ENCODE data around the gene PRM3. TPM values are rescaled to one million over a fixed set of nuclear protein-coding genes. Genes with fewer than 3 reads are reported as not detected.

PRM3 gene
- total and polyA plus RNA-seq, 3 experiments from 2014 or later: not detected

- Mint-ChIP-seq H3K27ac (peak overlapping the region in 1 of 8 donors; percentile 29), H3K27me3 (peaks cover 5 to 6% of the 10 kb centered on the region in 2 donors), H3K4me3 (no peak overlapping the region), H3K4me1 (no peaks in the 10 kb centered on the region), H3K36me3 (no peaks in the 10 kb centered on the region), H3K9me3 (no peaks in the 10 kb centered on the region)
- ChIA-PET POLR2A (no interaction called here), CTCF (interaction anchor here (1.1 to 1.2 kb wide), 2 partner anchors 15 to 18 kb away, joined by 3 to 4 read pairs; partner anchors contain the start of gene SOCS1)
- H3K9me3 ChIP-seq (ENCODE audit: low read length): no peaks in the 10 kb centered on the region
- H3K4me1 ChIP-seq (ENCODE audit: insufficient read depth, low read length): no peaks in the 10 kb centered on the region
- no peak for DNase-seq
- H3K4me3 ChIP-seq (ENCODE audit: low read length): no peak overlapping the region
- no peaks in the 10 kb centered on the region for H3K27me3 ChIP-seq (ENCODE audit: insufficient read depth, low read length, poor library complexity, severe bottlenecking)
- H3K27ac ChIP-seq (ENCODE audit: low read depth, low read length): no peak overlapping the region
- H3K36me3 ChIP-seq (ENCODE audit: insufficient read depth, low read length): no peaks in the 10 kb centered on the region
Measured at GRCh38 chr16:11273721-11274324, 394 bp upstream of the PRM3 start.

DNA sequence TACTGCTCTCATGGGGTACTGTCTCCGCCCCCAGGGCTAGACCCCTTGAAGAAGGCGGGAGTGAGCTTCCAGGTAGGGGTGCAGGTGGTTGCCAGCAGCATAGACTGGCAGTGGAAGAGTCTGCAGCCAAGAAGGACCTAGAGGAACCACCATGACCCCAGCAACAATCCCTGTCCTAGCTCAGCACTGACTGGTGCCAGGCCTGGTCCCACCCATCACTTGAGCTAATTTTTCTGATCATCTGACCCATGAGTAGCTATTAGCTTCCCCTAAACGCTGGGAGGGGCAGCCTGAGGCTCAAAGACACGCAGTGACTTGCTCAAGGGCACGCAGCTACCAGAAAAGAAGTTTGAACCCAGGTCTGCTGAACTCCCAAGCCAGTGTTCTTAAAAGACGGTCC is 945 bp downstream of the PRM3 start:
- Mint-ChIP-seq H3K27ac (no peak overlapping the region), H3K27me3 (peaks cover 4 to 5% of the 10 kb centered on the region in 2 donors), H3K4me1 (no peaks in the 10 kb centered on the region), H3K36me3 (no peaks in the 10 kb centered on the region), H3K4me3 (no peak overlapping the region), H3K9me3 (no peaks in the 10 kb centered on the region)
- Histone ChIP-seq H3K27me3 (ENCODE audit: insufficient read depth, low read length, poor library complexity, severe bottlenecking) (no peaks in the 10 kb centered on the region), H3K9me3 (ENCODE audit: low read length) (no peaks in the 10 kb centered on the region), H3K27ac (ENCODE audit: low read depth, low read length) (no peak overlapping the region), H3K36me3 (ENCODE audit: insufficient read depth, low read length) (no peaks in the 10 kb centered on the region), H3K4me1 (ENCODE audit: insufficient read depth, low read length) (no peaks in the 10 kb centered on the region), H3K4me3 (ENCODE audit: low read length) (no peak overlapping the region)
- CTCF ChIA-PET: interaction anchor here (1.4 to 1.6 kb wide), 2 partner anchors 10 to 308 kb away, joined by 3 to 6 read pairs; no protein-coding TSS in a partner anchor
- no peak for DNase-seq
- POLR2A ChIA-PET: no interaction called here

DNA sequence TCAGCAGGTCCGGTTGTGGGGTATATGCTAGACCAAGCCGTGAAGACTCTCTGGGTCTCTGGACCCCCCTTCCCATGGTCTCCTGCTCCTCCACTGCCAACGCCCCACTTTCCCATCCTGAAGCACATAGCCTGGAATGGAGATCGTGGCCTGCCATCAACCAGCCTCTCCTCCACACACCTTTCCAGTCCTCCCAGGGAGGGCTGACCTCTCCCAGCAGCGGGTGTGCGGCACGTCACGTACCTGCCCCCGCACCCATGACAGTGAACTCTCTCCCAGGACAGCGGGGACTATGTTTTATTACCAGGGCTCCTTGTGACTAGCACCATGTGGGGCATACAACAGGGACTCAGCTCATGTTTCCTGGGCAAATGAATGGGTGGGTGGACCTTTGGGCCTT is 1.8 kb downstream of the PRM3 start:
- POLR2A ChIA-PET: no interaction called here
- no peaks in the 10 kb centered on the region for H3K9me3 Mint-ChIP-seq
- Histone ChIP-seq H3K4me3 (ENCODE audit: low read length) (no peak overlapping the region), H3K27me3 (ENCODE audit: insufficient read depth, low read length, poor library complexity, severe bottlenecking) (no peaks in the 10 kb centered on the region), H3K9me3 (ENCODE audit: low read length) (no peaks in the 10 kb centered on the region), H3K27ac (ENCODE audit: low read depth, low read length) (no peak overlapping the region), H3K4me1 (ENCODE audit: insufficient read depth, low read length) (no peaks in the 10 kb centered on the region), H3K36me3 (ENCODE audit: insufficient read depth, low read length) (no peaks in the 10 kb centered on the region)
- no peaks in the 10 kb centered on the region for H3K36me3 Mint-ChIP-seq
- H3K4me3 Mint-ChIP-seq: no peak overlapping the region
- DNase-seq: no peak
- CTCF ChIA-PET: interaction anchor here (1.4 to 1.6 kb wide), 2 partner anchors 9 to 308 kb away, joined by 3 to 6 read pairs; no protein-coding TSS in a partner anchor
- H3K27ac Mint-ChIP-seq: no peak overlapping the region
- H3K27me3 Mint-ChIP-seq: peaks cover 4 to 5% of the 10 kb centered on the region in 2 donors
- no peaks in the 10 kb centered on the region for H3K4me1 Mint-ChIP-seq

DNA sequence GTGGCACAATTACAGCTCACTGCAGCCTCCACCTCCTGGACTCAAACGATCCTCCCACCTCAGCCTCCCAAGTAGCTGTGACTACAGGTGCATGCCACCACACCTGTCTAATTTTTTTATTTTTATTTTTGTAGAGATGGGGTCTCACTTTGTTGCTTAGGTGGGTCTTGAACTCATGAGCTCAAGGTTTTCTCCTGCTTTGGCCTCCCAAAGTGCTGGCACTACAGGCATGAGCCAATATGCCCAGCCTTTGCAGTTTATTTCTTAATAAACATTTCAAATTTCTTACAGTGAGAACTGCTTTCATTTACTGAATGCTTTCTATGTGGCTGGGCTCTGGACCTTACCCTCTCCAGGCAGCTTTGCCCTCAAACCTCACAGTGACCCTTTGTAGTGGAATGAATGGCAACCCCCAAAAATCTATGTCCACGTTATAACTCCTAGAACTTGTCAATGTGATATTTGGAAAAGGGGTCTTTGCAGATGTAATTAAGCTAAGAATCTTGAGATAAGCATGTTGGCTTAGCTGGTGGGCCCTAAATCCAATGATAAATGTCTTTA is 2.7 kb downstream of the PRM3 start:
- H3K4me1 Mint-ChIP-seq: no peaks in the 10 kb centered on the region
- Histone ChIP-seq H3K27ac (ENCODE audit: low read depth, low read length) (no peak overlapping the region), H3K4me3 (ENCODE audit: low read length) (no peak overlapping the region), H3K9me3 (ENCODE audit: low read length) (no peaks in the 10 kb centered on the region), H3K4me1 (ENCODE audit: insufficient read depth, low read length) (no peaks in the 10 kb centered on the region), H3K36me3 (ENCODE audit: insufficient read depth, low read length) (no peaks in the 10 kb centered on the region), H3K27me3 (ENCODE audit: insufficient read depth, low read length, poor library complexity, severe bottlenecking) (no peaks in the 10 kb centered on the region)
- ChIA-PET POLR2A (no interaction called here), CTCF (interaction anchor here (1.6 kb wide), 1 partner anchor 126 kb away, joined by 3 read pairs; no protein-coding TSS in a partner anchor)
- H3K4me3 Mint-ChIP-seq: no peak overlapping the region
- no peaks in the 10 kb centered on the region for H3K9me3 Mint-ChIP-seq
- H3K27ac Mint-ChIP-seq: no peak overlapping the region
- no peaks in the 10 kb centered on the region for H3K36me3 Mint-ChIP-seq
- H3K27me3 Mint-ChIP-seq: peaks cover 5 to 6% of the 10 kb centered on the region in 2 donors
- no peak for DNase-seq

DNA sequence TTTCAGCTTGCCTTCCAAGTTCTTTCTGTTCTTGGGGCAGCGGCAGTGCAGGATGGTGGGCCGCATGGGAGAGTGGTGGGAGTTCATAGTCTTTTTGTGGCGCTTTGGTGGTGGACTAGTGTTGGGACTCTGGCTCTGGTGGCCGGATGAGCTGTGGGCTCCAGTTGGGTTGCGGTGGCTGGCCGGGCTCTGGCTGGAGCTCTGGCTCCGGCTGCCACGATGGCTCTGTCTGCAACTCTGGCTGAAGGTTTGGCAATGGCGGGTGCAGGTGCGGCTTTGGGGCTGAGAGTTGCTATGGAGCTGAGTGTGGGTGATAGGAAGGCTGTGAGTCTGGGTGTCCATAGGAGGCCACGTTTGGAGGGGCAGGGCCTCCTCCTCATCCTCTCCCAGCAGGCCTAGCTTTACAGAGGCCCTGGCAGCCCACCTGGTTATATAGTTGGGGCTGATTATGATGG is 4.5 kb downstream of the PRM3 start, which contains the start of gene TNP2:
Gene TNP2, minus strand, starts transcription at position 405 of the 455 bp plus-strand sequence. Its CDS starts 63 bp downstream, at position 342.
- Histone ChIP-seq H3K36me3 (ENCODE audit: insufficient read depth, low read length) (no peaks in the 10 kb centered on the region), H3K27me3 (ENCODE audit: insufficient read depth, low read length, poor library complexity, severe bottlenecking) (no peaks in the 10 kb centered on the region), H3K9me3 (ENCODE audit: low read length) (no peaks in the 10 kb centered on the region), H3K4me1 (ENCODE audit: insufficient read depth, low read length) (peaks cover 10% of the 10 kb centered on the region), H3K27ac (ENCODE audit: low read depth, low read length) (no peak within 1 kb of the TSS), H3K4me3 (ENCODE audit: low read length) (no peak within 1 kb of the TSS)
- ChIA-PET CTCF (interaction anchor here (1.1 to 7.1 kb wide), 2 partner anchors 11 to 13 kb away, joined by 3 to 44 read pairs; partner anchors contain the start of gene SOCS1), POLR2A (no interaction called here)
- peaks cover 0 to 6% of the 10 kb centered on the region in 2 donors for H3K27me3 Mint-ChIP-seq
- H3K4me1 Mint-ChIP-seq: peaks cover 4 to 8% (median 8%) of the 10 kb centered on the region in 3 donors
- no peak within 1 kb of the TSS for H3K4me3 Mint-ChIP-seq
- no peak within 1 kb of the TSS for H3K27ac Mint-ChIP-seq
- no peaks in the 10 kb centered on the region for H3K36me3 Mint-ChIP-seq
- no peaks in the 10 kb centered on the region for H3K9me3 Mint-ChIP-seq
- no peak for DNase-seq

GRCh38 chr16:11265124-11265523 is 8.3 kb downstream of the PRM3 start:
- peaks cover 14 to 25% (median 22%) of the 10 kb centered on the region in 3 donors for H3K4me1 Mint-ChIP-seq
- no peak overlapping the region for H3K27ac Mint-ChIP-seq
- H3K27ac ChIP-seq (ENCODE audit: low read depth, low read length): no peak overlapping the region
- no peak overlapping the region for H3K4me3 Mint-ChIP-seq
- no peaks in the 10 kb centered on the region for H3K36me3 ChIP-seq (ENCODE audit: insufficient read depth, low read length)
- H3K9me3 Mint-ChIP-seq: no peaks in the 10 kb centered on the region
- H3K9me3 ChIP-seq (ENCODE audit: low read length): no peaks in the 10 kb centered on the region
- H3K27me3 Mint-ChIP-seq: peaks cover 0 to 4% of the 10 kb centered on the region in 2 donors
- H3K4me1 ChIP-seq (ENCODE audit: insufficient read depth, low read length): peaks cover 23% of the 10 kb centered on the region
- CTCF ChIA-PET: interaction anchor here (7.1 kb wide), 1 partner anchor 9 kb away, joined by 44 read pairs; the partner anchor contains the start of gene SOCS1
- no peaks in the 10 kb centered on the region for H3K36me3 Mint-ChIP-seq
- DNase-seq: no peak
- H3K27me3 ChIP-seq (ENCODE audit: insufficient read depth, low read length, poor library complexity, severe bottlenecking): no peaks in the 10 kb centered on the region
- POLR2A ChIA-PET: no interaction called here
- no peak overlapping the region for H3K4me3 ChIP-seq (ENCODE audit: low read length)

DNA sequence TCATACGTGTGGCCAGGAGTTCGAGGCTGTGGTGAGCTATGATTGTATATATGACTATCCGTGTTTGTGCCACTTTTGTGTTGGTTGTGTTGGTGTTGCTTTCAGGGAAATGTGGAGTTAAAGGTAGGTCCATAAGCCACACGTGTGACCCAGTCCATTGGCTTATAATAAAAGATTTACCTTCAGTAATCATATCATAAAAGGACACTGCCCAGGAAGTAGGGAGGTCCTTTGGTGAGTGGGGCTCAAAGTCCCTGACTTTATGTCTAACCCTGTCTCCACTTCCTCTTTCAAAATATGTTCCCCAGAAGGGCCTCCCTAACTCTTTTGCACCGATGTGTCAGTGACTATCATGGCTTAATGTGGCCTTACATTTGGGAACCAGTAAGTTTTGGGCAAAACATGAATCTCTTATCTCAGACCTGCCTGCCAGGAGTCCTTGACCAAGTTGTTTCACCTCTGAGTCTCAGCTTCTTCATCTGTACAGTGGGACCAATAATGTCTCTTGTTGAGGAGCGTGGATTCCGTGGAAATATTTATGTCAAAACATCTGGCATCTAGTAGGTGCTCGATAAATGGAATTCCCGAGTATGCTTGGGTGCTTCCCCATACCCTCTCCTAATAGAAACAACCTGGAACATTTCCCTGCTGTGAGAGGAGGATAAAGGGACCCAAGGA is 9.1 kb downstream of the PRM3 start:
- no peaks in the 10 kb centered on the region for H3K36me3 Mint-ChIP-seq
- H3K4me1 Mint-ChIP-seq: peaks cover 16 to 33% (median 25%) of the 10 kb centered on the region in 3 donors
- H3K9me3 ChIP-seq (ENCODE audit: low read length): no peaks in the 10 kb centered on the region
- peak overlapping the region in 2 of 7 donors; percentile 33 to 58 for H3K4me3 Mint-ChIP-seq
- CTCF ChIA-PET: interaction anchor here (2.6 to 7.1 kb wide), 2 partner anchors 8 to 293 kb away, joined by 9 to 44 read pairs; partner anchors contain the start of gene SOCS1
- no peak overlapping the region for H3K4me3 ChIP-seq (ENCODE audit: low read length)
- no peaks in the 10 kb centered on the region for H3K36me3 ChIP-seq (ENCODE audit: insufficient read depth, low read length)
- H3K27me3 ChIP-seq (ENCODE audit: insufficient read depth, low read length, poor library complexity, severe bottlenecking): no peaks in the 10 kb centered on the region
- no peaks in the 10 kb centered on the region for H3K9me3 Mint-ChIP-seq
- peaks cover 0 to 4% of the 10 kb centered on the region in 2 donors for H3K27me3 Mint-ChIP-seq
- DNase-seq: no peak
- peaks cover 23% of the 10 kb centered on the region for H3K4me1 ChIP-seq (ENCODE audit: insufficient read depth, low read length)
- H3K27ac ChIP-seq (ENCODE audit: low read depth, low read length): no peak overlapping the region
- POLR2A ChIA-PET: interaction anchor here (0.6 kb wide), 1 partner anchor 391 kb away, joined by 4 read pairs; no protein-coding TSS in a partner anchor
- H3K27ac Mint-ChIP-seq: peak overlapping the region in 6 of 8 donors; percentile 46 to 87 (median 81)

Data from CD8-positive, alpha-beta memory T cell (primary cell).